Measurements from ENCODE around the gene PUM1. TPM values are rescaled to one million over a fixed set of nuclear protein-coding genes. Genes with fewer than 3 reads are reported as not detected.
"Not testable (repeated sequence)": the region's sequence is repeated elsewhere in the genome, so short reads cannot be mapped to it uniquely, and the experiment has no call there.

The PUM1 gene
- total and polyA plus RNA-seq, 2 of the 4 experiments (the other 2 are of a cell fraction), result 75.4 to 137 TPM

DNA sequence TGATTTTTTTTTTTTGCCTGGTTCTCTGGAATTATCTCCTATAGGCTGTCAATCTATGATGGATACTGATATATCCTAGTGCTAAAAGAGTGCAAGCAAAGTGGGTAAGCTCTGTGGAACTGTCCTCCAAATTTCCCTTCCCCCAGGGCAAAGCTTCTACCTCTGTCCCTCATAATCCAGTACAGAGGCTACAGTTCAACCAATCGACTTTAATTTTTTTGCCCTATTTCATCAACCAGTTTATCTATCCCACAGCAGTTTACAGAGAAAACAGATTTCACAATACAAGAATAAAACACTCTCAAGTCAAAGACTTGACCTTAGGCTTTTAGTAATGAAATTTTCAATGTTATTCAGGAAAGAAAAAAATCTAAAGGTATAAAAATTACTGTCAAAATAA, 13.9 kb downstream of the PUM1 start:
- Histone ChIP-seq H3K4me2 (ENCODE audit: low read depth, low read length) (no peak overlapping the region), H2BK5ac (ENCODE audit: low read depth, low read length, poor library complexity, severe bottlenecking) (no peak overlapping the region), H3K56ac (ENCODE audit: extremely low read depth, insufficient read depth, low read length) (no peak overlapping the region), H3K36me3 (ENCODE audit: control insufficient read depth, insufficient read depth, low read length) (peaks cover 27% of the 10 kb centered on the region), H3K14ac (replicated peaks; ENCODE audit: low read depth, low read length) (no peak overlapping the region), H3K9ac (ENCODE audit: low read depth, low read length) (no peak overlapping the region), H2BK120ac (ENCODE audit: low read depth, low read length) (no peak overlapping the region), H3K4ac (ENCODE audit: low read depth, low read length) (no peak overlapping the region), H3K4me3 (ENCODE audit: insufficient read depth, low read depth, low read length) (no peak overlapping the region), H4K5ac (ENCODE audit: low read depth, low read length) (no peak overlapping the region), H4K91ac (ENCODE audit: insufficient read depth, low read depth, low read length) (no peak overlapping the region), H3K27ac (ENCODE audit: insufficient read depth, low read length) (no peak overlapping the region), H2BK15ac (ENCODE audit: low read depth, low read length) (no peak overlapping the region), H3K18ac (ENCODE audit: low read depth, low read length) (no peak overlapping the region), H2AFZ (replicated peaks; ENCODE audit: low read length, poor library complexity) (no peak overlapping the region), H3K27me3 (ENCODE audit: control insufficient read depth, insufficient read depth, low read length) (no peaks in the 10 kb centered on the region), H3K4me1 (ENCODE audit: control insufficient read depth, insufficient read depth, low read length) (peaks cover 4% of the 10 kb centered on the region), H3K79me1 (ENCODE audit: low read depth in 1 of 2, low read length in 2 of 2) (peaks cover 5 to 54% of the 10 kb centered on the region in 2 experiments; a peak in 3 of 4 replicates), H2AK5ac (ENCODE audit: low read depth, low read length) (no peak overlapping the region), H4K8ac (ENCODE audit: low read depth in 2 of 2, low read length in 2 of 2) (no peak overlapping the region), H3K23ac (ENCODE audit: low read depth, low read length) (no peak overlapping the region), H2AK9ac (replicated peaks; ENCODE audit: low read depth, low read length, poor library complexity) (no peak overlapping the region), H3K9me3 (ENCODE audit: control insufficient read depth, insufficient read depth, low read length) (no peaks in the 10 kb centered on the region), H3K9me1 (ENCODE audit: insufficient read depth, low read length) (peaks cover 22% of the 10 kb centered on the region), H2BK20ac (ENCODE audit: low read depth, low read length) (no peak overlapping the region), H4K20me1 (ENCODE audit: insufficient read depth, low read length) (peaks cover 95% of the 10 kb centered on the region)
- intact Hi-C loops (cut with micrococcal nuclease) (no loop called here), in situ Hi-C loops (cut with MboI; ENCODE audit: low sequenced_read_pairs) (no loop called here), dilution Hi-C loops (cut with HindIII; ENCODE audit: low sequenced_read_pairs, unreplicated experiment) (no loop called here)
- no TSS peak for BruUV-seq (replicated peaks)
- TF ChIP-seq CEBPB (IDR thresholded peaks at IDR 0.05; ENCODE audit: low read depth, low read length) (peak; percentile 40; the same call in 1 of the 2 replicates), FOS (IDR thresholded peaks at IDR 0.05; ENCODE audit: low read depth, low read length) (no peak)
- TF ChIP-seq, protein P1, sequence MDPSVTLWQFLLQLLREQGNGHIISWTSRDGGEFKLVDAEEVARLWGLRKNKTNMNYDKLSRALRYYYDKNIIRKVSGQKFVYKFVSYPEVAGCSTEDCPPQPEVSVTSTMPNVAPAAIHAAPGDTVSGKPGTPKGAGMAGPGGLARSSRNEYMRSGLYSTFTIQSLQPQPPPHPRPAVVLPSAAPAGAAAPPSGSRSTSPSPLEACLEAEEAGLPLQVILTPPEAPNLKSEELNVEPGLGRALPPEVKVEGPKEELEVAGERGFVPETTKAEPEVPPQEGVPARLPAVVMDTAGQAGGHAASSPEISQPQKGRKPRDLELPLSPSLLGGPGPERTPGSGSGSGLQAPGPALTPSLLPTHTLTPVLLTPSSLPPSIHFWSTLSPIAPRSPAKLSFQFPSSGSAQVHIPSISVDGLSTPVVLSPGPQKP (IDR thresholded peaks at IDR 0.05; ENCODE audit: borderline replicate concordance, low read depth, low read length), result no peak
- 83% methylated on average over 1 of the region's 1 CpG; no CpG with 5 or more reads in 1 of the 2 experiments for WGBS, 2 experiments (ENCODE audit: extremely low coverage in 2 of 2, insufficient read length in 1 of 2)
- DNase-seq (no peak), ATAC-seq (ENCODE audit: low read depth) (no peak)
- ChIA-PET CTCF (no interaction called here), POLR2A (ENCODE audit: unreplicated experiment) (no interaction called here)

DNA sequence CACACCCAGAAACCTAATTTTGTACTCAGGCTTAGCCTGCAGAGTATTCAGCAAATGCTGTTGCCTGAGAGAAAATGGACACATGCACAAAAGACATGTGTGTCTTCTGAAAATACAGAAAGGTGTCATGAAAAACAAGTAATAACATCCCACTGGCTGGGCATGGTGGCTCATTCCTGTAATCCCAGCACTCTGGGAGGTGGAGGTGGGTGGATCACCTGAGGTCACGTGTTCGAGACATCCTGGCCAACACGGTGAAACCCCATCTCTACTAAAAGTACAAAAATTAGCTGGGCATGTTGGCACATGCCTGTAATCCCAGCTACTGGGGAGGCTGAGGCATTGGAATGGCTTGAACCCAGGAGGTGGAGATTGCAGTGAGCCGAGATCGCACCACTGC, 18.0 kb downstream of the PUM1 start:
- H3K27me3 ChIP-seq (ENCODE audit: control insufficient read depth, insufficient read depth, low read length); H2AK9ac ChIP-seq (replicated peaks; ENCODE audit: low read depth, low read length, poor library complexity); dilution Hi-C loops (cut with HindIII; ENCODE audit: low sequenced_read_pairs, unreplicated experiment); H3K14ac ChIP-seq (replicated peaks; ENCODE audit: low read depth, low read length); H2BK20ac ChIP-seq (ENCODE audit: low read depth, low read length); in situ Hi-C loops (cut with MboI; ENCODE audit: low sequenced_read_pairs); H4K5ac ChIP-seq (ENCODE audit: low read depth, low read length); H3K4ac ChIP-seq (ENCODE audit: low read depth, low read length); BruUV-seq (replicated peaks); H2BK120ac ChIP-seq (ENCODE audit: low read depth, low read length); H3K9me3 ChIP-seq (ENCODE audit: control insufficient read depth, insufficient read depth, low read length); H3K9ac ChIP-seq (ENCODE audit: low read depth, low read length); H3K23ac ChIP-seq (ENCODE audit: low read depth, low read length); H4K91ac ChIP-seq (ENCODE audit: insufficient read depth, low read depth, low read length); H2BK15ac ChIP-seq (ENCODE audit: low read depth, low read length); H3K56ac ChIP-seq (ENCODE audit: extremely low read depth, insufficient read depth, low read length); H3K4me2 ChIP-seq (ENCODE audit: low read depth, low read length); H2AK5ac ChIP-seq (ENCODE audit: low read depth, low read length); CTCF ChIA-PET; H3K4me3 ChIP-seq (ENCODE audit: insufficient read depth, low read depth, low read length); DNase-seq; ATAC-seq (ENCODE audit: low read depth); H3K18ac ChIP-seq (ENCODE audit: low read depth, low read length); H2AFZ ChIP-seq (replicated peaks; ENCODE audit: low read length, poor library complexity); H3K4me1 ChIP-seq (ENCODE audit: control insufficient read depth, insufficient read depth, low read length); POLR2A ChIA-PET (ENCODE audit: unreplicated experiment); H3K27ac ChIP-seq (ENCODE audit: insufficient read depth, low read length); H3K9me1 ChIP-seq (ENCODE audit: insufficient read depth, low read length); intact Hi-C loops (cut with micrococcal nuclease); H4K8ac ChIP-seq (ENCODE audit: low read depth in 2 of 2, low read length in 2 of 2): not testable (repeated sequence)
- H3K36me3 ChIP-seq (ENCODE audit: control insufficient read depth, insufficient read depth, low read length), result peaks cover 16% of the 10 kb centered on the region; the same call in 1 of the 2 replicates
- peak overlapping the region; percentile 9 for H2BK5ac ChIP-seq (ENCODE audit: low read depth, low read length, poor library complexity, severe bottlenecking)
- WGBS, 2 experiments (ENCODE audit: extremely low coverage in 2 of 2, insufficient read length in 1 of 2), result no CpG with 5 or more reads among the region's 5 CpGs
- H3K79me1 ChIP-seq (ENCODE audit: low read depth in 1 of 2, low read length in 2 of 2), result peaks cover 4 to 43% of the 10 kb centered on the region in 2 experiments; a peak in 3 of 4 replicates
- peaks cover 86% of the 10 kb centered on the region for H4K20me1 ChIP-seq (ENCODE audit: insufficient read depth, low read length)

Measured in IMR-90 (cell line).